Uterus (tissue), 2 donors: ENCODE data around the gene ZNF100.

Experiments used
- POLR2A ChIP-seq, 2 donors: fragments of 450-650 bp; IDR thresholded peaks; one replicate each; pipeline ENCODE4 v1.6.1; 2016; ENCODE audit warnings: antibody characterized with exemption in 2 of 2, mild to moderate bottlenecking in 1 of 2, moderate library complexity in 1 of 2
- TF ChIP-seq, protein P1 (sequence below), 4 experiments: fragments of 200-600 bp in 2 of 4; fragments of 450-650 bp in 2 of 4; sonication (generic) in 2 of 4; IDR thresholded peaks; one replicate each; pipeline ENCODE4 v1.5.1; 2016 to 2019; ENCODE audit warnings: antibody characterized with exemption in 4 of 4, mild to moderate bottlenecking in 2 of 4, moderate library complexity in 1 of 4

DNA sequence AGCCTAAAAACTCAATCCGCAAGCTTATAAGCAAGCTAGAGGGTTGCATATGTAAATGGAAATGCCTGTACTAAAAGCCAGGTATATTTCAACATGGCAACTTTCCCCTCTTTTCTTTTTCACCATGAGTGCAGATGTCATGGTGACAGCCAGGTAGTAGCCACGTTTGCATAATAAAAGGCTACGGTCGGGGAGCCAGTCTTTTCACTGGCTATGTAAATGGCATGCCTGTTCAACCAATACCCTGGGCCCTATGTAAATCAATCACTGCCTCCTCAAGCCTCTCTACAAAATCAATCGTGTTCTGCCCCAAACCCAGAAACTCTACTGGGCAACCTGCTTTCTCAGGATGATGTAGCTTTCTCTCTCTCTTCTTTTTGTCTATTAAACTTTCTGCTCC, 87.4 kb downstream of the ZNF100 start:
- TF ChIP-seq, protein P1, sequence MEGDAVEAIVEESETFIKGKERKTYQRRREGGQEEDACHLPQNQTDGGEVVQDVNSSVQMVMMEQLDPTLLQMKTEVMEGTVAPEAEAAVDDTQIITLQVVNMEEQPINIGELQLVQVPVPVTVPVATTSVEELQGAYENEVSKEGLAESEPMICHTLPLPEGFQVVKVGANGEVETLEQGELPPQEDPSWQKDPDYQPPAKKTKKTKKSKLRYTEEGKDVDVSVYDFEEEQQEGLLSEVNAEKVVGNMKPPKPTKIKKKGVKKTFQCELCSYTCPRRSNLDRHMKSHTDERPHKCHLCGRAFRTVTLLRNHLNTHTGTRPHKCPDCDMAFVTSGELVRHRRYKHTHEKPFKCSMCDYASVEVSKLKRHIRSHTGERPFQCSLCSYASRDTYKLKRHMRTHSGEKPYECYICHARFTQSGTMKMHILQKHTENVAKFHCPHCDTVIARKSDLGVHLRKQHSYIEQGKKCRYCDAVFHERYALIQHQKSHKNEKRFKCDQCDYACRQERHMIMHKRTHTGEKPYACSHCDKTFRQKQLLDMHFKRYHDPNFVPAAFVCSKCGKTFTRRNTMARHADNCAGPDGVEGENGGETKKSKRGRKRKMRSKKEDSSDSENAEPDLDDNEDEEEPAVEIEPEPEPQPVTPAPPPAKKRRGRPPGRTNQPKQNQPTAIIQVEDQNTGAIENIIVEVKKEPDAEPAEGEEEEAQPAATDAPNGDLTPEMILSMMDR (IDR thresholded peaks at IDR 0.05), result no peak
- TF ChIP-seq POLR2A (IDR thresholded peaks at IDR 0.05), result no peak
